ENCODE data around the gene TBC1D22A. TPM values are rescaled to one million over a fixed set of nuclear protein-coding genes. Genes with fewer than 3 reads are reported as not detected.

Gene TBC1D22A
- polyA plus RNA-seq, 1 donor from 2014 or later, result 9.3 TPM

DNA sequence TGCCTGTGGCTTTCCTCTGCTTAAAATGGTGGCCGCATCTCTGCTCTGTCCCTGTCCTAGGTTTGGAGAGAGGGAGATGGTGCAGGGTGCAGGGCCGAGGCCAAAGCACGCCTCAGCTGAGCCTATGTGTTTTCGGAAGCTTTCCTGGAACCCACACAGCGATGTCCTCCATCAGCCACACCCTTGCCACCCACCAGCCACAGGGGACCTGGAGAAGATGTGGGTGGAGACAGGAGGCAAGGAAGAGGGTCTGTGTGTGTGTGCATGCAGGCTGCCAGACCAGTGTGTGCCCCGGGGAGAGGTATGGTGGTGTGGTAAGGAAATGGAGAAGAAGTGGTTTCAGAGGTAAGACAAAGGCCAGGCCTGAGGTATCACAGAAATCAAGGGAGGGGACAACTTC is 155.7 kb downstream of the TBC1D22A start:
- no peaks in the 10 kb centered on the region for H3K9me2 ChIP-seq (ENCODE audit: insufficient read depth, low read length)
- no peak overlapping the region for H3K27ac ChIP-seq (ENCODE audit: low read length)
- H3K4me2 ChIP-seq (ENCODE audit: low read length), result no peak overlapping the region
- TF ChIP-seq POLR2AphosphoS5 (IDR thresholded peaks at IDR 0.05), result no peak
- no peaks in the 10 kb centered on the region for H3F3A ChIP-seq (ENCODE audit: insufficient read depth, low read length, poor library complexity, severe bottlenecking)
- H2AFZ ChIP-seq (ENCODE audit: low read depth, low read length), result no peak overlapping the region
- no peaks in the 10 kb centered on the region for H3K79me2 ChIP-seq (replicated peaks; ENCODE audit: insufficient read depth, low read length)
- H3K4me3 ChIP-seq (ENCODE audit: low read length), result no peak overlapping the region
- H4K20me1 ChIP-seq (ENCODE audit: insufficient read depth), result no peaks in the 10 kb centered on the region
- no peaks in the 10 kb centered on the region for H3K27me3 ChIP-seq (ENCODE audit: insufficient read depth, low read depth, low read length)
- no peaks in the 10 kb centered on the region for H3K9me3 ChIP-seq (ENCODE audit: low read length)
- no peak overlapping the region for H3K9ac ChIP-seq (ENCODE audit: low read length)
- no peaks in the 10 kb centered on the region for H3K36me3 ChIP-seq (ENCODE audit: insufficient read depth, low read length)

GRCh38 chr22:46922037-46922436 is 159.6 kb downstream of the TBC1D22A start:
- Histone ChIP-seq H3K4me3 (ENCODE audit: low read length) (no peak overlapping the region), H3K4me2 (ENCODE audit: low read length) (no peak overlapping the region), H3K27ac (ENCODE audit: low read length) (no peak overlapping the region), H3K9me3 (ENCODE audit: low read length) (no peaks in the 10 kb centered on the region), H3K36me3 (ENCODE audit: insufficient read depth, low read length) (no peaks in the 10 kb centered on the region), H3K79me2 (replicated peaks; ENCODE audit: insufficient read depth, low read length) (no peaks in the 10 kb centered on the region), H3K9me2 (ENCODE audit: insufficient read depth, low read length) (no peaks in the 10 kb centered on the region), H2AFZ (ENCODE audit: low read depth, low read length) (no peak overlapping the region), H3K9ac (ENCODE audit: low read length) (no peak overlapping the region), H4K20me1 (ENCODE audit: insufficient read depth) (no peaks in the 10 kb centered on the region), H3F3A (ENCODE audit: insufficient read depth, low read length, poor library complexity, severe bottlenecking) (no peaks in the 10 kb centered on the region), H3K27me3 (ENCODE audit: insufficient read depth, low read depth, low read length) (no peaks in the 10 kb centered on the region)
- TF ChIP-seq EZH2 (IDR thresholded peaks at IDR 0.05; ENCODE audit: borderline replicate concordance, insufficient read depth, low read length, poor library complexity, severe bottlenecking), result no peak
- no peak for TF ChIP-seq EP300 (conservative IDR thresholded peaks at IDR 0.05; ENCODE audit: poor library complexity, severe bottlenecking)
- no peak for TF ChIP-seq TAF1 (IDR thresholded peaks at IDR 0.05; ENCODE audit: low read depth)

DNA sequence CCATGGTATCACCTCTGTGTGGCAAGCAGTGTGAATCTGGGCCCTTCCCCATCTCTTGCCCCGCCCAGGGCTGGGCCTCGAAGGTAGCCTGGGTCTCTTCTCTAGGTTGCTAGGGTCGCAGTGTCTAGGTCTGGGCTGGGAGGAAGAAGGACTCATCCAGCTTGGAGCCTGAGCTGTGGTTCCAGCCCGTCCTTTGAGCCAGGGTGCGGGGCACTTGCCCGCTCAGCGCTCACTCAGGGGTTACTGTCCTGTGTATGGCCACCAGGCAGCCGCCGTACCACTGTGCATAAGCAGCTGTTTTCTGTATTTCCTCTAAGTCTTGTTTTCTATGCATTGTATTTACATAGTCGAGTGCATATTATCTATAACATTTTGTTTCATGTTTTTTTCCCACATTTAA is 160.9 kb downstream of the TBC1D22A start:
- Histone ChIP-seq H3K9me2 (ENCODE audit: insufficient read depth, low read length) (no peaks in the 10 kb centered on the region), H3K9ac (ENCODE audit: low read length) (no peak overlapping the region), H3K79me2 (replicated peaks; ENCODE audit: insufficient read depth, low read length) (no peaks in the 10 kb centered on the region), H3K9me3 (ENCODE audit: low read length) (no peaks in the 10 kb centered on the region), H3K27me3 (ENCODE audit: insufficient read depth, low read depth, low read length) (no peaks in the 10 kb centered on the region), H4K20me1 (ENCODE audit: insufficient read depth) (no peaks in the 10 kb centered on the region), H3F3A (ENCODE audit: insufficient read depth, low read length, poor library complexity, severe bottlenecking) (no peaks in the 10 kb centered on the region), H3K4me3 (ENCODE audit: low read length) (no peak overlapping the region), H3K36me3 (ENCODE audit: insufficient read depth, low read length) (no peaks in the 10 kb centered on the region), H2AFZ (ENCODE audit: low read depth, low read length) (no peak overlapping the region), H3K4me2 (ENCODE audit: low read length) (no peak overlapping the region), H3K27ac (ENCODE audit: low read length) (no peak overlapping the region)
- TF ChIP-seq CTCF (IDR thresholded peaks at IDR 0.05; ENCODE audit: poor library complexity, severe bottlenecking) (no peak), SMC3 (conservative IDR thresholded peaks at IDR 0.05; ENCODE audit: poor library complexity) (no peak), EP300 (conservative IDR thresholded peaks at IDR 0.05; ENCODE audit: poor library complexity, severe bottlenecking) (no peak), TAF1 (IDR thresholded peaks at IDR 0.05; ENCODE audit: low read depth) (no peak), POLR2AphosphoS5 (IDR thresholded peaks at IDR 0.05) (no peak), RAD21 (conservative IDR thresholded peaks at IDR 0.05) (no peak)

DNA sequence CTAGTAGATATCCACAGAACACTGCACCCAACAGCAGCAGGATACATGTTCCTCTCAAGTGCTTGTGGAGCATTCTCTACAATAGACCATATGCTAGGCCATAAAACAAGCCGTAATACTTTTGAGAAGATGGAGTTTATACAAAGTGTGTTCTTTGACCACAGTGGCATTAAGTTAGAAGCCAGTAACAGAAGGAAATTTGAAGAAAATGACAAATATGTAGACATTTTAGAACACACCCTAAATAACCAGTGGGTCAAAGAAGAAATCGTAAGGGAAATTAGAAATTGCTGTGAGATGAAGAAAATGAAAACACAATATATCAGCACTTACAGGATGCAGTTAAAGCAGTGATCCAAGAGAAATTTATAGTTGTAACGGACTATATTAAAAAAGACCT is 163.4 kb downstream of the TBC1D22A start:
- H3K9me2 ChIP-seq (ENCODE audit: insufficient read depth, low read length), result no peaks in the 10 kb centered on the region
- H3F3A ChIP-seq (ENCODE audit: insufficient read depth, low read length, poor library complexity, severe bottlenecking), result no peaks in the 10 kb centered on the region
- H3K4me2 ChIP-seq (ENCODE audit: low read length), result no peak overlapping the region
- H3K36me3 ChIP-seq (ENCODE audit: insufficient read depth, low read length), result no peaks in the 10 kb centered on the region
- H3K4me3 ChIP-seq (ENCODE audit: low read length), result no peak overlapping the region
- TF ChIP-seq POLR2AphosphoS5 (IDR thresholded peaks at IDR 0.05) (no peak), CTCF (IDR thresholded peaks at IDR 0.05; ENCODE audit: poor library complexity, severe bottlenecking) (no peak), TAF1 (IDR thresholded peaks at IDR 0.05; ENCODE audit: low read depth) (no peak), MXI1 (conservative IDR thresholded peaks at IDR 0.05; ENCODE audit: poor library complexity, severe bottlenecking) (no peak), EP300 (conservative IDR thresholded peaks at IDR 0.05; ENCODE audit: poor library complexity, severe bottlenecking) (no peak), SMC3 (conservative IDR thresholded peaks at IDR 0.05; ENCODE audit: poor library complexity) (no peak), EZH2 (IDR thresholded peaks at IDR 0.05; ENCODE audit: borderline replicate concordance, insufficient read depth, low read length, poor library complexity, severe bottlenecking) (no peak), REST (IDR thresholded peaks at IDR 0.05; ENCODE audit: borderline replicate concordance) (no peak), RAD21 (conservative IDR thresholded peaks at IDR 0.05) (no peak)
- no peaks in the 10 kb centered on the region for H3K79me2 ChIP-seq (replicated peaks; ENCODE audit: insufficient read depth, low read length)
- no peak overlapping the region for H3K27ac ChIP-seq (ENCODE audit: low read length)
- no peaks in the 10 kb centered on the region for H4K20me1 ChIP-seq (ENCODE audit: insufficient read depth)
- H3K9me3 ChIP-seq (ENCODE audit: low read length), result no peaks in the 10 kb centered on the region
- no peak overlapping the region for H3K9ac ChIP-seq (ENCODE audit: low read length)
- H2AFZ ChIP-seq (ENCODE audit: low read depth, low read length), result no peak overlapping the region
- H3K27me3 ChIP-seq (ENCODE audit: insufficient read depth, low read depth, low read length), result no peaks in the 10 kb centered on the region
